Brain microvascular endothelial cell (primary cell): ENCODE results near the gene MEGF6.
A peak's percentile ranks its signal among the peaks of the same experiment; 100 is the strongest.

ENCODE experiments used
- DNase-seq: peaks from one replicate; pipeline ENCODE4 v3.0.0-alpha.2; 2020
- H3K27ac ChIP-seq: fragments of 250-450 bp; sonication (Bioruptor Pico); 2 replicates; pipeline ENCODE4 v1.5.1; 2020; ENCODE audit warnings: mild to moderate bottlenecking, moderate library complexity
- H3K27me3 ChIP-seq: fragments of 250-450 bp; sonication (Bioruptor Pico); replicated peaks from 2 replicates; pipeline ENCODE4 v1.5.1; 2020; ENCODE audit warnings: mild to moderate bottlenecking
- H3K36me3 ChIP-seq: fragments of 250-450 bp; sonication (Bioruptor Pico); replicated peaks from 2 replicates; pipeline ENCODE4 v1.5.1; 2020; ENCODE audit warnings: mild to moderate bottlenecking
- H3K4me3 ChIP-seq: 2 replicates; pipeline ENCODE4 v1.5.1; 2011; ENCODE audit warnings: low read depth, mild to moderate bottlenecking, control low read depth, low read length, moderate library complexity
- in situ Hi-C: cut with HindIII; loops from 2 replicates; pipeline ENCODE4 v1.10.0; 2017; ENCODE audit warnings: low sequenced_read_pairs, low pct_ligation_motif_present
- TF ChIP-seq, protein P1 (sequence below): IDR thresholded peaks from 2 replicates; pipeline ENCODE4 v1.5.1; 2011; ENCODE audit warnings: low read depth, mild to moderate bottlenecking, moderate library complexity, low read length, control low read depth, inconsistent platforms; ENCODE audit errors: missing control alignments

The MEGF6 gene

DNA sequence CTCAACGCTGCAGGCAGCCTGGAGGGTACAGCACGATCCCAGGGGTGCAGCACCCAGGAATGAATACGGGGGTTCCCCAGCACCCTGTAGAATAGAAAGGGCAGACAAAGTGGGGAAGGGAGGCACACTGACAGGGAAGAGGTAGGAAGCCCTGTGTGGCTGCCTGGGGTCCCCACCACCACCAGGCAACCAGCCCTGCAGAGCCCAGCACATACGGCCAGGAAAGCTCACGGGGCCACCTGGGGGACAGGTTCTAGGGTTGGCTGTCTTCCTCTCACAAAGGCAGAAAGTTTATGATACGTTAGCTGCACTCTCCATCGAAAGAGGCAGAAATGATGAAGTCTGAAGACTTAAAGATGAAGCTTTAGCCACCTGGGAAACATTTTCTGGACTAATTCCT is 104.4 kb downstream of the MEGF6 start:
- no peaks in the 10 kb centered on the region for H3K27me3 ChIP-seq
- in situ Hi-C loops, result no loop called here
- TF ChIP-seq, protein P1, sequence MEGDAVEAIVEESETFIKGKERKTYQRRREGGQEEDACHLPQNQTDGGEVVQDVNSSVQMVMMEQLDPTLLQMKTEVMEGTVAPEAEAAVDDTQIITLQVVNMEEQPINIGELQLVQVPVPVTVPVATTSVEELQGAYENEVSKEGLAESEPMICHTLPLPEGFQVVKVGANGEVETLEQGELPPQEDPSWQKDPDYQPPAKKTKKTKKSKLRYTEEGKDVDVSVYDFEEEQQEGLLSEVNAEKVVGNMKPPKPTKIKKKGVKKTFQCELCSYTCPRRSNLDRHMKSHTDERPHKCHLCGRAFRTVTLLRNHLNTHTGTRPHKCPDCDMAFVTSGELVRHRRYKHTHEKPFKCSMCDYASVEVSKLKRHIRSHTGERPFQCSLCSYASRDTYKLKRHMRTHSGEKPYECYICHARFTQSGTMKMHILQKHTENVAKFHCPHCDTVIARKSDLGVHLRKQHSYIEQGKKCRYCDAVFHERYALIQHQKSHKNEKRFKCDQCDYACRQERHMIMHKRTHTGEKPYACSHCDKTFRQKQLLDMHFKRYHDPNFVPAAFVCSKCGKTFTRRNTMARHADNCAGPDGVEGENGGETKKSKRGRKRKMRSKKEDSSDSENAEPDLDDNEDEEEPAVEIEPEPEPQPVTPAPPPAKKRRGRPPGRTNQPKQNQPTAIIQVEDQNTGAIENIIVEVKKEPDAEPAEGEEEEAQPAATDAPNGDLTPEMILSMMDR, result no peak

DNA sequence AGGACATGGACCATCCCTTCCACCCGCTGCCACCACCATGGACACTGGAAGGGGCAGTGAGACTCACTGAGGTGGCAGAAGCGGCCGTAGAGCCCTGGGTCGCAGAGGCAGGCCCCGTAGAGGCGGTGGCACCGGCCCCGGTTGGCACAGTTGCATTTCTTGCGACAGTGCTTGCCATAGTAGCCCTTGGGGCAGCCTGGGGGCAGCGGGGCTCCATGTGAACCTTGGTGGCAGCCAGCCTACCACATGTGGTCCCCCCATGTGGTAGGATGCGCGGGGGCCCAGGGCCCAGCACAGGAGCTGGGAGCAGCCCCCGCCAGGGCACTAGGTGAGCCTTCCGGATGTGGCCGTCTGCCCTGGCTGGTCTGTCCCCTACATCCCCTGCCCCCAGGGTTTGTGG is 105.3 kb downstream of the MEGF6 start:
- Histone ChIP-seq H3K4me3 (no peak overlapping the region), H3K27me3 (no peaks in the 10 kb centered on the region), H3K27ac (no peak overlapping the region), H3K36me3 (no peaks in the 10 kb centered on the region)
- TF ChIP-seq, protein P1, result no peak
- no peak for DNase-seq
- in situ Hi-C loops, result no loop called here

More for the DNA sequence above, 104.4 kb downstream of the MEGF6 start:
- H3K36me3 ChIP-seq, result no peaks in the 10 kb centered on the region
- H3K27ac ChIP-seq, result no peak overlapping the region
- DNase-seq, result no peak
- H3K4me3 ChIP-seq, result no peak overlapping the region

DNA sequence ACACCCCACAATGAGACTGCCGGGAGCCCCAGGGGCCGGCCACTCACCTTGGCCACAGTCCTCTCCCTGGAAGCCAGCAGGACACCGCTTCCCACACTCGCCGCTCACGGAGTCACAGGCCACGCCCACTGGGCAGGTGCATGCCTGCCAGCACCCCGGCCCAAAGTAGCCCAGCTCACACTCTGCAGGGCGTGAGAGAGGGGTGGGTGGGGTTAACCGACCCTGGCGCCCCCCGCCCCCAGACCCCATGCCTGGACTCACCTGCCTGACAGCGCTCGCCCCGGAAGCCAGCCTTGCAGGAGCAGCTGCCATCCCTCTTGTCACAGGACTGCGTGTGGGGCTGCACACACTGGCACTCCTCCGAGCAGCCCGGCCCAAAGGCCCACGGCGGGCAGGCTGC is 106.1 kb downstream of the MEGF6 start:
- Histone ChIP-seq H3K36me3 (no peaks in the 10 kb centered on the region), H3K4me3 (no peak overlapping the region)
- in situ Hi-C loops, result no loop called here

DNA sequence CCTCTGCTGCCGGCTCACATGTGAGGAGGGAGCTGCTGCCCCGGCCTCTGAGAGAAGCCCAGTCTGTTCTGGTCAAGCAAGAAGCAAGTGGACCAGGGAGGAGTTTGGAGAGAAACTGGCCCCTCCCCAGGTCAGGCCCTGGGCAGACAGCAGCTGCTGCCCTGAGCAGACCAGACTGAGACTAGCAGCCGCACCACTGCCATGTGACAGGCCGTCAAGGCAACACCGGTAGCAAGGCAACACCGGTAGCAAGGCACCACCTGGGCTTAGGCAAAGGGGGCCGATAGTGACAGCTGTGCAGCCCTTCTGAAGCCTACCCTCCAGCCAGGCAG is 106.5 kb downstream of the MEGF6 start:
- Histone ChIP-seq H3K27ac (peak overlapping the region; percentile 60), H3K4me3 (no peak overlapping the region), H3K27me3 (no peaks in the 10 kb centered on the region), H3K36me3 (no peaks in the 10 kb centered on the region)
- in situ Hi-C loops, result no loop called here
- DNase-seq, result no peak
- TF ChIP-seq, protein P1, result no peak

More for the DNA sequence above, 106.1 kb downstream of the MEGF6 start:
- no peak overlapping the region for H3K27ac ChIP-seq
- H3K27me3 ChIP-seq, result no peaks in the 10 kb centered on the region
- TF ChIP-seq, protein P1, result no peak
- DNase-seq, result no peak

DNA sequence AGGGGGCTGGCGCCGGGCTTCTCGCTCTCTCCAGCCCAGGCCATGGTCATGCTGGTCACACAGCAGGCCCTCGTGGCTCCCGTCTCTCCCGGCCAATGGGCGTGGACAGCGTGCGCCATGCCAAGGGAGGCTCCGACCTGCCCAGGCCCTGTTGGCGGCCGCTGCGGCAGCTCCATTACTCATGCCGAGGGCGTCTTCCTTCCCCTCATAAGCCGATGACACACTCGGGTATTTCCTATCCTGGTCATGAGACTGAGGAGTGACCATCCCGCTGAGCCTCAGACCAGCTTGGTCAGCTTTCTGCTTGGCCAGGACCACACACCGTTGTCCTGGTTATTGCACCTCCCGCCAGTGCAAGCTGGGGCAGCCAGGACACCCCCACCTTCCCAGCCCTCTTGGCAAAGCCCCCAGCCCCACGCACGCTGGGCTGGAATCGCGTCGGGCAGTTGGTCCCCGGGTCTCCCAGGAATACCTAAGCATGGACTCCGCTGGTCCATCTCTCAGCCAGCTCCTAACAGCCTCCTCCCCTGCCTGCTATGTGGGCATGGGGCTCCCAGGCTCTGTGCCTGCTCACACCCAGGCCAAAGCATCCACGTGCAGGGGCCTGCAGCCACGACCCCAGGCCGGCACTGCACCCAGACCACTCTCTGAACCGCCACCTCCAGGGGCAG is 107.0 kb downstream of the MEGF6 start:
- TF ChIP-seq, protein P1, result no peak

DNA sequence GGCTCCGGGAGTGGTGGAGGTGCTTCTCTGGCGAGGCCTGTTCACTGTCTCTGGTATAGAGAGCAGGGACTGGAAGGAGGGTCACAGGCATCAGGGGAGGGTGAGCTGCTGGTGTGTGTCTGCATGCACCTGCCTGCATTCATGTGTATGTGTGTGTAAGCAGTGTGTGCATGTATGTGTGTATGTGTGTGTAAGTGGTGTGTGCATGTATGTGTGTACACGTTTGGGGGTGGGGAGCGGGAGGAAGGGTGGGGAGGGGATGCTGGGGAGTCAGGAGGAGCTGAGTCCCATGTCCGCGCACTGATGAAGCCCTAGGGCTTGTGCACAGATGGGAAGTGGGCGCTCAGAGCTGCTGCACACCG is 107.8 kb downstream of the MEGF6 start:
- no peak overlapping the region for H3K27ac ChIP-seq
- TF ChIP-seq, protein P1, result no peak
- in situ Hi-C loops, result no loop called here
- no peak for DNase-seq
- no peaks in the 10 kb centered on the region for H3K36me3 ChIP-seq
- H3K4me3 ChIP-seq, result no peak overlapping the region
- H3K27me3 ChIP-seq, result no peaks in the 10 kb centered on the region

More for the DNA sequence above, 107.0 kb downstream of the MEGF6 start:
- in situ Hi-C loops, result no loop called here
- Histone ChIP-seq H3K4me3 (no peak overlapping the region), H3K27me3 (no peaks in the 10 kb centered on the region), H3K36me3 (no peaks in the 10 kb centered on the region), H3K27ac (peak overlapping the region; percentile 60)
- peak; percentile 93 for DNase-seq
